GM19372 (cell line): ENCODE results near the gene GRIA4.
A peak's percentile ranks its signal among the peaks of the same experiment; 100 is the strongest.

Experiments
- ATAC-seq: cut with Tn5 transposase; IDR thresholded peaks from one replicate; pipeline ENCODE4 v1.9.1; 2021; ENCODE audit warnings: mild to moderate bottlenecking, low read depth, moderate library complexity; ENCODE audit not compliant: unreplicated experiment

GRIA4 gene

GRCh38 chr11:105609832-105610781, at the start of gene GRIA4:
Gene GRIA4 (plus strand): TSS chr11:105610073. CDS start chr11:105610998, 925 bp downstream.
- ATAC-seq, result no peak

- ATAC-seq, result no peak
Observed at GRCh38 chr11:105573091-105573490, 36.8 kb upstream of the GRIA4 start.

- ATAC-seq, result no peak
Observed at GRCh38 chr11:105574974-105575373, 34.9 kb upstream of the GRIA4 start.

- ATAC-seq, result no peak
Observed at GRCh38 chr11:105577641-105578040, 32.2 kb upstream of the GRIA4 start.

GRCh38 chr11:105579111-105579510, 30.8 kb upstream of the GRIA4 start:
- ATAC-seq, result no peak

GRCh38 chr11:105582497-105582896, 27.4 kb upstream of the GRIA4 start:
- ATAC-seq, result no peak

- no peak for ATAC-seq
Observed at GRCh38 chr11:105588001-105588400, 21.9 kb upstream of the GRIA4 start.

GRCh38 chr11:105589346-105589745, 20.5 kb upstream of the GRIA4 start:
- ATAC-seq, result no peak

GRCh38 chr11:105592035-105592434, 17.8 kb upstream of the GRIA4 start:
- ATAC-seq, result no peak

GRCh38 chr11:105598371-105598770, 11.5 kb upstream of the GRIA4 start:
- ATAC-seq, result no peak

GRCh38 chr11:105603156-105603555, 6.7 kb upstream of the GRIA4 start:
- no peak for ATAC-seq

GRCh38 chr11:105609341-105609781, 512 bp upstream of the GRIA4 start:
- ATAC-seq, result peak; percentile 79

GRCh38 chr11:105610871-105611571, 1.1 kb downstream of the GRIA4 start:
- no peak for ATAC-seq

- ATAC-seq, result no peak
Observed at GRCh38 chr11:105611572-105612441, 1.9 kb downstream of the GRIA4 start.

GRCh38 chr11:105612771-105613170, 2.9 kb downstream of the GRIA4 start:
- no peak for ATAC-seq

GRCh38 chr11:105613183-105613582, 3.3 kb downstream of the GRIA4 start:
- no peak for ATAC-seq

GRCh38 chr11:105618343-105618955, 8.6 kb downstream of the GRIA4 start:
- no peak for ATAC-seq

- ATAC-seq, result no peak
Observed at GRCh38 chr11:105619556-105619955, 9.7 kb downstream of the GRIA4 start.

- no peak for ATAC-seq
Observed at GRCh38 chr11:105622016-105622415, 12.1 kb downstream of the GRIA4 start.

- no peak for ATAC-seq
Observed at GRCh38 chr11:105632316-105632715, 22.4 kb downstream of the GRIA4 start.
